IMR-90 (cell line): ENCODE results near the gene LGALSL. TPM values are rescaled to one million over a fixed set of nuclear protein-coding genes. Genes with fewer than 3 reads are reported as not detected.

Source experiments
- ATAC-seq: fragments of 200-7000 bp; cut with Tn5 transposase; 2 replicates; pipeline ENCODE4 v1.9.1; 2020; ENCODE audit warnings: low read depth, mild to moderate bottlenecking, moderate library complexity
- BruUV-seq: library from RNA; stranded (reverse); fragments of 400-500 nt; replicated peaks from 2 replicates; lab custom pipeline; 2021; lab: Mats Ljungman, UMichigan
- CTCF ChIA-PET: fragments of 300-600 bp; formaldehyde crosslinking; extraction: SDS; loops from one replicate; lab custom pipeline; 2021; ENCODE audit warnings: antibody characterized with exemption; lab: Yijun Ruan, JAX
- POLR2A ChIA-PET: fragments of 300-600 bp; sonication (Branson Sonifier 250); formaldehyde crosslinking; loops from one replicate; lab custom pipeline; 2022; ENCODE audit warnings: antibody characterized with exemption; ENCODE audit not compliant: unreplicated experiment; lab: Charles Lee
- DNase-seq: peaks from one replicate; pipeline ENCODE4 v3.0.0; 2013
- H2AFZ ChIP-seq: replicated peaks from 2 replicates; pipeline ENCODE3; 2013; ENCODE audit warnings: low read length, mild to moderate bottlenecking; ENCODE audit not compliant: poor library complexity
- H2AK5ac ChIP-seq: 2 replicates; pipeline ENCODE4 v1.6.1; 2013; ENCODE audit warnings: low read depth, low read length, inconsistent platforms
- H2AK9ac ChIP-seq: replicated peaks from 2 replicates; pipeline ENCODE3; 2013; ENCODE audit warnings: mild to moderate bottlenecking, low read depth, low read length, moderate library complexity; ENCODE audit not compliant: poor library complexity
- H2BK120ac ChIP-seq: 2 replicates; pipeline ENCODE4 v1.6.1; 2013; ENCODE audit warnings: low read depth, low read length, inconsistent platforms
- H2BK15ac ChIP-seq: 3 replicates; pipeline ENCODE4 v1.6.1; 2013; ENCODE audit warnings: low read depth, low read length, inconsistent platforms
- H2BK20ac ChIP-seq: 2 replicates; pipeline ENCODE4 v1.6.1; 2013; ENCODE audit warnings: low read depth, mild to moderate bottlenecking, inconsistent platforms, low read length, moderate library complexity
- H2BK5ac ChIP-seq: 2 replicates; pipeline ENCODE4 v1.6.1; 2013; ENCODE audit warnings: mild to moderate bottlenecking, low read depth, low read length, inconsistent platforms; ENCODE audit not compliant: poor library complexity, severe bottlenecking
- H3K14ac ChIP-seq: replicated peaks from 2 replicates; pipeline ENCODE4 v1.6.1; 2013; ENCODE audit warnings: low read depth, low read length, inconsistent platforms
- H3K18ac ChIP-seq: 2 replicates; pipeline ENCODE4 v1.6.1; 2013; ENCODE audit warnings: low read depth, low read length, control low read depth
- H3K23ac ChIP-seq: 2 replicates; pipeline ENCODE4 v1.6.1; 2013; ENCODE audit warnings: low read depth, low read length, inconsistent platforms
- H3K27ac ChIP-seq: 2 replicates; pipeline ENCODE4 v1.5.1; 2013; ENCODE audit warnings: mild to moderate bottlenecking, control low read depth, low read length; ENCODE audit not compliant: insufficient read depth
- H3K27me3 ChIP-seq: 2 replicates; pipeline ENCODE4 v1.6.1; 2013; ENCODE audit warnings: low read length; ENCODE audit not compliant: control insufficient read depth, insufficient read depth
- H3K36me3 ChIP-seq: 2 replicates; pipeline ENCODE4 v1.6.1; 2013; ENCODE audit warnings: low read length, mixed read lengths; ENCODE audit not compliant: control insufficient read depth, insufficient read depth
- H3K4ac ChIP-seq: 2 replicates; pipeline ENCODE4 v1.6.1; 2013; ENCODE audit warnings: low read depth, low read length, inconsistent platforms
- H3K4me1 ChIP-seq: 2 replicates; pipeline ENCODE4 v1.6.1; 2013; ENCODE audit warnings: low read length, mixed read lengths; ENCODE audit not compliant: control insufficient read depth, insufficient read depth
- H3K4me2 ChIP-seq: 2 replicates; pipeline ENCODE4 v1.6.1; 2013; ENCODE audit warnings: low read depth, mild to moderate bottlenecking, control low read depth, low read length, moderate library complexity
- H3K4me3 ChIP-seq: 2 replicates; pipeline ENCODE4 v1.5.1; 2013; ENCODE audit warnings: low read depth, mild to moderate bottlenecking, control low read depth, low read length, moderate library complexity; ENCODE audit not compliant: insufficient read depth
- H3K56ac ChIP-seq: 2 replicates; pipeline ENCODE4 v1.6.1; 2013; ENCODE audit warnings: low read length, inconsistent platforms; ENCODE audit not compliant: insufficient read depth; ENCODE audit errors: extremely low read depth
- H3K79me1 ChIP-seq, 2 experiments: 2 replicates each; pipeline ENCODE4 v1.6.1; 2013; ENCODE audit warnings: low read length in 2 of 2, inconsistent platforms in 1 of 2, low read depth in 1 of 2
- H3K9ac ChIP-seq: 2 replicates; pipeline ENCODE4 v1.6.1; 2013; ENCODE audit warnings: low read depth, low read length, control low read depth
- H3K9me1 ChIP-seq: 2 replicates; pipeline ENCODE4 v1.6.1; 2013; ENCODE audit warnings: low read length, inconsistent platforms; ENCODE audit not compliant: insufficient read depth
- H3K9me3 ChIP-seq: 2 replicates; pipeline ENCODE4 v1.6.1; 2013; ENCODE audit warnings: low read length; ENCODE audit not compliant: control insufficient read depth, insufficient read depth
- H4K20me1 ChIP-seq: 2 replicates; pipeline ENCODE4 v1.6.1; 2013; ENCODE audit warnings: low read length, inconsistent platforms; ENCODE audit not compliant: insufficient read depth
- H4K5ac ChIP-seq: 2 replicates; pipeline ENCODE4 v1.6.1; 2013; ENCODE audit warnings: mild to moderate bottlenecking, low read depth, low read length, control low read depth
- H4K8ac ChIP-seq, 2 experiments: 2 replicates each; pipeline ENCODE4 v1.6.1; 2013; ENCODE audit warnings: low read depth in 2 of 2, low read length in 2 of 2, control low read depth in 1 of 2, inconsistent platforms in 1 of 2
- H4K91ac ChIP-seq: 2 replicates; pipeline ENCODE4 v1.6.1; 2013; ENCODE audit warnings: low read depth, low read length, inconsistent platforms; ENCODE audit not compliant: insufficient read depth
- BHLHE40 ChIP-seq: fragments of 150-350 bp; IDR thresholded peaks from 2 replicates; pipeline ENCODE4 v1.6.1; 2016; ENCODE audit warnings: mild to moderate bottlenecking, low read depth, low read length
- CEBPB ChIP-seq: IDR thresholded peaks from 2 replicates; pipeline ENCODE4 v1.6.1; 2012; ENCODE audit warnings: low read depth, low read length, improper control_type of control experiment
- CHD1 ChIP-seq: IDR thresholded peaks from 2 replicates; pipeline ENCODE4 v1.6.1; 2012; ENCODE audit warnings: low read depth, low read length, improper control_type of control experiment
- ELK1 ChIP-seq: fragments of 150-350 bp; IDR thresholded peaks from 2 replicates; pipeline ENCODE4 v1.6.1; 2016; ENCODE audit warnings: low read depth, mild to moderate bottlenecking, low read length, moderate library complexity, borderline replicate concordance
- FOS ChIP-seq: fragments of 150-350 bp; IDR thresholded peaks from 2 replicates; pipeline ENCODE4 v1.6.1; 2016; ENCODE audit warnings: low read depth, low read length
- RCOR1 ChIP-seq: IDR thresholded peaks from 2 replicates; pipeline ENCODE4 v1.6.1; 2012; ENCODE audit warnings: mild to moderate bottlenecking, low read length, improper control_type of control experiment; ENCODE audit not compliant: insufficient replicate concordance
- RFX5 ChIP-seq: IDR thresholded peaks from 2 replicates; pipeline ENCODE4 v1.8.0; 2012; ENCODE audit warnings: low read depth, mild to moderate bottlenecking, low read length, moderate library complexity
- WGBS, 2 experiments: methylation state at CpG; one replicate each; pipeline versions ENCODE4 v1.1.5 to v1.1.7; 2013; ENCODE audit warnings: missing lambda C conversion rate in 2 of 2; ENCODE audit not compliant: insufficient read length in 1 of 2; ENCODE audit errors: extremely low coverage in 2 of 2; 5-methylcytosine and 5-hydroxymethylcytosine counted together
- dilution Hi-C: fragments of 300-500 bp; cut with HindIII; formaldehyde crosslinking; loops from one replicate; pipeline ENCODE4 v1.14.3; 2018; ENCODE audit warnings: low sequenced_read_pairs; ENCODE audit not compliant: unreplicated experiment
- in situ Hi-C: fragments of 300-500 bp; cut with MboI; formaldehyde crosslinking; loops from 3 replicates; pipeline ENCODE4 v1.14.3; 2019; ENCODE audit warnings: low sequenced_read_pairs, inconsistent platforms, mixed read lengths
- intact Hi-C: fragments of 100-400 bp; cut with micrococcal nuclease; formaldehyde crosslinking; loops from 2 replicates; pipeline ENCODE4 v1.10.0; 2022
- polyA plus RNA-seq, 3 experiments: library from polyadenylated mRNA; depleted of rRNA; stranded (reverse); fragments of >200 nt; gene quantifications; 2 replicates each; pipeline ENCODE4 v1.2.3, GENCODE V29; 2012; ENCODE audit warnings: low replicate concordance in 1 of 3
- total RNA-seq: library from RNA; depleted of rRNA; stranded (reverse); fragments of >200 nt; gene quantifications from 2 replicates; pipeline ENCODE4 v1.2.3, GENCODE V29; 2012

Gene LGALSL
- total and polyA plus RNA-seq, 2 of the 4 experiments (the other 2 are of a cell fraction), result 0.86 to 2.9 TPM

- no peaks in the 10 kb centered on the region for H3K79me1 ChIP-seq
- intact Hi-C loops, result no loop called here
- CTCF ChIA-PET, result interaction anchor here (1.0 kb wide), 1 partner anchor 50 kb away, joined by 3 read pairs; no protein-coding TSS in a partner anchor
Measured at GRCh38 chr2:64437883-64438282, 16.1 kb upstream of the LGALSL start.

More at GRCh38 chr2:64437883-64438282, 16.1 kb upstream of the LGALSL start:
- no CpG with 5 or more reads among the region's 3 CpGs for WGBS, 2 experiments
- no peak overlapping the region for H2BK15ac ChIP-seq
- peaks cover 32% of the 10 kb centered on the region for H3K27me3 ChIP-seq
- no peaks in the 10 kb centered on the region for H3K9me1 ChIP-seq
- no peaks in the 10 kb centered on the region for H3K36me3 ChIP-seq
- no peak for ATAC-seq
- H3K14ac ChIP-seq, result no peak overlapping the region
- dilution Hi-C loops (no loop called here), in situ Hi-C loops (no loop called here)
- H3K9me3 ChIP-seq, result no peaks in the 10 kb centered on the region
- H4K20me1 ChIP-seq, result no peaks in the 10 kb centered on the region
- no peak overlapping the region for H2BK5ac ChIP-seq
- no TSS peak for BruUV-seq
- no peak overlapping the region for H3K27ac ChIP-seq
- TF ChIP-seq CHD1 (no peak), CEBPB (no peak), ELK1 (no peak), RFX5 (no peak), BHLHE40 (no peak), RCOR1 (no peak), FOS (no peak)
- no peak overlapping the region for H2AK5ac ChIP-seq
- H3K9ac ChIP-seq, result no peak overlapping the region
- no peak overlapping the region for H3K23ac ChIP-seq
- H2AFZ ChIP-seq, result no peak overlapping the region
- H3K4me2 ChIP-seq, result no peak overlapping the region
- no peak overlapping the region for H2BK120ac ChIP-seq
- H4K91ac ChIP-seq, result no peak overlapping the region
- no peak for DNase-seq
- no peak overlapping the region for H4K8ac ChIP-seq
- no peak overlapping the region for H2BK20ac ChIP-seq
- no peak overlapping the region for H3K4ac ChIP-seq
- no peak overlapping the region for H3K56ac ChIP-seq
- POLR2A ChIA-PET, result no interaction called here
- H4K5ac ChIP-seq, result no peak overlapping the region
- H3K18ac ChIP-seq, result no peak overlapping the region
- no peak overlapping the region for H2AK9ac ChIP-seq
- no peak overlapping the region for H3K4me3 ChIP-seq
- H3K4me1 ChIP-seq, result no peaks in the 10 kb centered on the region
